Measurements from ENCODE around the gene CACNA1C.
A peak's percentile ranks its signal among the peaks of the same experiment; 100 is the strongest.

The CACNA1C gene

DNA sequence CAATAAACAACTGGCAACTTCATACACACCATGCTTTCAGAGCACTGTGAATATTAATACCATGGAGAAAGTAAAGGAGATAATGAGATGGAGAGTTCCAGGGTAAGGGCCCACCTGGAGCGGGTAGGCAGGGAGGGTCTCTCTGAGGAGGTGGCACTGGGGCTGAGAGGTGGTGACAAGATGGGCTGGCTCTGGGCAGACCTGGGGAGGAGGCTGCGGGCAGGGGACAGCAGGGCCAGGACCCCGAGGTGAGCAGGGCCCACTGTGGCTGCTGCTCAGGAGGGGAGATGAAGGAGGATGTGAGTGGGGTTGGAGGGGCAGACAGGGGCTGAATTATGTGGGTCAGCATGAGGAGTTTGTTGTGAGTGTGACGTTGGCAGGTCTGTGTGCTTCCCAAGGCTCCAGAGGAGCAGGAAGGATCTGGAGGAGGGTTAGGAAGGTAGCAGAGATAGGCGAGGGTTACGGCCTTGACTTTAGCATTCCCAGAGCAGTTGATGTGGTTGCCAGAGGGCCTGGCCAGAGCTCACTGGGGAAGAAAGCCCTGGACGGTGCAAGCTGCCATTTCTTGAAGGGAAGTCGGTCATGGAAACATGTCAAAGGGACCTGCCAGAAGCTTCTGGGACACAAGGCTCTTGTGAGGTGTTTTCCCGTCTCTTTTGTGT, 88.2 kb downstream of the CACNA1C start:
- DNase-seq (ENCODE audit: low spot score): no peak

DNA sequence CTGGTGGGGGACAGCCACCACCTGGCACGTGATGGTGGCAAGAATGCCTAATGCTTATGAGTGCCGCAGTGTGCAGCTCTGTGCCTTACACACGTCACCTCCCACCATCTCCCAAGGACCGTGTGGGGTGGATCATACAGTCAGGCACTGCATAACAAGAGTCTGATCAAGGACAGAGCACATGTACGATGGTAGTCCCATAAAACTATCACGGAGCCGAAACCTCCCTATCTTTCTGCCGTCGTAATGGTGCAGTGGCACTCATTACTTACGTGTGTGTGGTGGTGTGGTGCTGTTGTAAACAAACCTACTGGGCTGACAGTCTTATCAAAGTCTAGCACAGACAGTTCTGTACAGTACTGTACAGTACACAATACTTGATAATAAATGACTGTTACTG, 89.3 kb downstream of the CACNA1C start:
- no peak for DNase-seq (ENCODE audit: low spot score)

DNA sequence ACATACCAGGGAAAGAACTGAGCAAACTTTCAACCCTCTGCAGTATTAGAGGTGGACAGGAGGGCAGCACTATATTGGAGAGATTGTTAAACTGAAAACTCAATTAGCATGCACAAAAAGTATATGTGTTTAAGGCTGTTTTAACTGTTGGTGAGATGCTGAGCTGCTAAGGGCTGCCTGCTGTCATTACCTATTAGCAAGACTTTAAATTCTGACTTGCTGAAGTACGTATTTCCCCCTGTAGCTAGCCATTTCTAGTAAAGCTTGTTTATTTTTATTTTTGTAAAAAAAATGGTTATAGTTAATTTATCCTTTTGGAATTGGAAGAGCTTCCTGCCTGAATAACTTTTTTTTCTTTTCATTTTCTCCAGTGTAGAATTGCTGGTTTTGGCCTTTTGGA, 92.2 kb downstream of the CACNA1C start:
- DNase-seq (ENCODE audit: low spot score): no peak

DNA sequence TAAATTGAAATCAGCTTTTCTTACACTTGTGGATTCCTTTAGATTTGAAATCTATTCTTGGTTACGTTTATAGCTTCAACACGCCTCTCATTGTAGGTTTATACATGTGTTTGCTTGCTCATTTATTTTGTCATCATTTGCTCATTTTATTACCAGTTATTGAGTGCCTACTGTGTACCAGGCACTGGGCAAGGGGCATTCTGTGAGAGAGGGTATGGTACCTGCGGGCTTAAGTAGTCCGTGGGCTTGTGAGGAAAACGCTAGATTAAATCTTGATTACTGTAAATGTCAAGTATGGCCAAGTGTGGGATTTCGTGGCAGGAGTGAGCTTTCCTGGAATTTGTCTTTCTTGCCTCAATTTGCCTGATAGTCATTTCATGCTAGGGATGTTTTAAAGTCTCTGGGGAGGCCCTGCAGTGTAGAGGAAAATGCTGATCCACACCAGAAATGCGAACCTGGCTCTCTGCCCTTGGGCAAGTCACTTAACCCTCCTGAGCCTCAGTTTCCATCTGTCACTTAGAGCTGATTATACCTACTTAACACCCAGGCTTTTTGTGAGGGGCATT, 92.7 kb downstream of the CACNA1C start:
- no peak for DNase-seq (ENCODE audit: low spot score)

DNA sequence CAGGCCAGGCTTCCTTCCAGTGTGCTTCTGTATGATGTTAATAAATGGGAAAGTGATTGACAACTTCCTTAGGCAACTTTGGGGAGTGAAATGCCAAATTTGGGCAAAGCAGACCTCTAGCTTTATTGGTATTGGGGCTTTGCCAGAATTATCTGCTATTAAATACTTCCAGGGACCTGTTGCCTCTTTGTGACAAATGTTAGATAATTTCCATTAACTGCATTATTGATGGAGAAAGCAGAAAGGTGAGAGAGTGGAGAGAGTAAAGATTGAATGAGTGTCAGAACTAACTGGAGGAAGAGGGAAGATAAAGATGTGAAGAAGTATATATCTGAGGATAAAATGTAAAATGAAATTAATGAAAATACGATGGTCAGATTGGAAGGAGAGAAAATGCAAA, 94.5 kb downstream of the CACNA1C start:
- DNase-seq (ENCODE audit: low spot score): no peak

DNA sequence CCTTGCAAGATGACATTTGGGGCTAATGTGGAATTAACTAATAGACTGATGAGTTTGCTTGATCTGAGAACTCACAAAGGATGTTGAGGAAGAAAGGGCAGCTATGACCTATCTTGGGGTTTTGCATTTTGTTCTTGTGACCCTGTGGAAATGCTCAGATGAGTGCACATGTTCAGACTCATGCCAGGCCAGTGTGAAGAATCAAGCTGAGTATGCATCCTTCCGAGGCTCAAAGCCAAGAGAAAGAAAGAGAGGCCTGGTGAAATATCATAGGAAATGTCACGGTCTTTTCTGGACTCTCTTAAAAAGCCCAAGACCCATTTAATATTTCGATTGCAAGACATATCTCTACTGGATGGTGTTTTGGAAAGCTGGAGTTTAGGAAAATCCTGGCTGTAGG, 96.3 kb downstream of the CACNA1C start:
- no peak for DNase-seq (ENCODE audit: low spot score)

DNA sequence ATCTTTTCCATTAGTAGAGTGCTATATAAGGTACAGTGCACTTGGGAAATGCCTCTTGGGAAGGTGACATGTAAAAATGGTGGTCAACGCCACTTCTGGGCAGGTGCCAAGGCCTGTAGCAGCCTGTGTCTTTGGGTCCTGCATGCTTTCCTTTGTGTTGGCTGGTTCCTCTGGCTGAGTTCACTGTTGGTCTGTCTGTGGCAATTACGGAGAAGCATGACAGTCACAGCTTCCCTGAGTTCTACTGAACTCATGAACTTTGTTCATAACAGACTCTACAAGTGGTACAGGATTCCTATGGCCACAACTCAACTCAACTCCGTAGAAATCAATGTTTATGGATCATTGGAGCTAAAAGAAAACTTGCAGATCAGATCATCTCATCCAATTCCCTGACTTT, 98.0 kb downstream of the CACNA1C start:
- no peak for DNase-seq (ENCODE audit: low spot score)

DNA sequence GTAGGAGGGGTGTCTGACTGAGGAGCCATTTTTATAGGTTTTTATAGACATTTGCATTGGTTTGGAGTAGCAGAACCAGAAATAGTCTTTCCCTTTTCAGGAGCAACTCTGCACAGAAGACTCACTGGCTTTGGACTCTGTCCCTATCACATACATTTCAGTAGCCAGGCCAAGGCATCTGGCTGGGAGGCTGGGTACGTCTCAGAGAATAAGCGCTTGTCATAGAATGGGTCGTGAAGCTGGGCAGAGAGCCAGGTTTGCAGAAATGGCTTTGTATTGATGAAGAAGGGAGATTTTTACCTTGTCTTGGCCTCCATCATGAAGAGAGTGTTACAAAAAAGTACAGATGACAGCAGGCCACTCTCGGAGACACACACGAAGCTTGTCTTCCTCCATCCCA, 98.6 kb downstream of the CACNA1C start:
- DNase-seq (ENCODE audit: low spot score): no peak

DNA sequence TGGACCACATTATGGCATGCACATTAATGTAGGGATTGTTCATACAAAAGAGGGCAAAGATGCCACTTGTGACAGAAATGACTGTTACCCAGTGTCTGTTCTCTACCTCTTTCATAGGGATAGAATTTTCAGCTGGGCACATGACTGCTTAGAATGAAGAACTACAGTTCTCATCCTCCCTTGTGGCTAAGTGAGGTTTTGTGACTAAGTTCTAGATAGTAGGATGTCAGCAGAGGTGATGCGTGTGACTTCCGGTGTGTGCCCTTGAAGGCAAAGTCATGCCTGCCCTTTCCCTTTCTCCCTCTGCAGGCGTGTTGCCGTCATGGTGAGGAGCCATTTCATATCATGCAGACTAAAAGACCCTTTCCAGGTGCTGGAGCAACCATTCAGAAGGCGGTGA, 99.3 kb downstream of the CACNA1C start:
- peak; percentile 56 for DNase-seq (ENCODE audit: low spot score)

DNA sequence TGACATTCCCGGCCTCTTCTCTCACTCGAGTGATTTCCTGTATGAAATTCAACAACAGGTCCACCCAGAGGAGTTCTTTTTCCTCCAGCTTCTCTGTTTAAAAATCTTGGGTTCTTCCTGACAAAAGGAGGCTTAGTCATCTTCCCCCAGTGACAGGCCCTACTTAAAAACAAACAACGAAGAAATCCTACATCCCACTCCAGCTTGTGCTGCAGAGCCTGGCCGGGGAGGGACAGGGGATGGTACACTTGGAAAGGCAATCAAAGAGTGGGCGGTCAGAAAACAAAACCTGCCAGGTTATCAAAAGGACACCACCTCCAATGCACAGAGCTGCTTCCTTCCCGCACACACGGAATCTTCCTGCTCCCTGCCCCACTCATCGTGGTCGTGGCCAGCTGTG, 101.3 kb downstream of the CACNA1C start:
- no peak for DNase-seq (ENCODE audit: low spot score)

DNA sequence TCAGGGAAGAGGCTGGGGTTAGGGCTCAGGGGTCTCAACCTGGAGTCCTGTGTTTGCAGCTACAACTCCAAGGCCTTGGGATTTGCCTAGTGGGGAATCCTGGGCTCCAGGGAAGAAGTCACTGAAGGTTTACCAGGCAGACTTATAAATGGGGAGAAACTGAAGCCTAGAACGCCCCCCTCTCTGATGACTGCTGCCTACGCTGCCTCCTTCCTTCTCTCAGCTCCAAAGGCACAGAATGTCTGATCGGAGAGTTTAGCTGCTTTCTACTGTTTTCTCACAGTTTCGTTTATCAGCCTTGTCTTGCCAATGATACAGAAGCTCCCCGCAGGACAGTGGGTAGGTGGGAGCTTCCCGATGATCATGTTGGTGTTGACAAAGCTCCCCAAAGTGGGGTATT, 101.7 kb downstream of the CACNA1C start:
- DNase-seq (ENCODE audit: low spot score): no peak

DNA sequence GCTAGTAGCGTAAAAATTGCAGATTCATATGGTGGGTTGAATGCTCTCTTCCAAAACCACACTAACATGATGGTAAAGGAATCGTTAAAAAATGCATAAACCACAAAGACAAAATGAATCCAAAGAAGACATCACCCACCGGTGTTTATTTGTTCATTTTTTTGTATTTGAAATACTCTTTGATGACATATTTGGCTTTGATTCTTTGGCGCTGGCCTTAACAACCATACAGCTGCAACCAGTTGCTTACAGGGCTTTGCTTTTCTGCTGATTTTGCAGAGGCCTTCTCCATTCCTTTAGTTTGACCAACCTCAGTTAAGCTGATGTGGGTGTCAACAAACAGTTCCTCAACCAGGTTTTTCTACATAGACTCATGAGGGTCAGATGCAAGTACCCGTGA, 103.5 kb downstream of the CACNA1C start:
- DNase-seq (ENCODE audit: low spot score): no peak

DNA sequence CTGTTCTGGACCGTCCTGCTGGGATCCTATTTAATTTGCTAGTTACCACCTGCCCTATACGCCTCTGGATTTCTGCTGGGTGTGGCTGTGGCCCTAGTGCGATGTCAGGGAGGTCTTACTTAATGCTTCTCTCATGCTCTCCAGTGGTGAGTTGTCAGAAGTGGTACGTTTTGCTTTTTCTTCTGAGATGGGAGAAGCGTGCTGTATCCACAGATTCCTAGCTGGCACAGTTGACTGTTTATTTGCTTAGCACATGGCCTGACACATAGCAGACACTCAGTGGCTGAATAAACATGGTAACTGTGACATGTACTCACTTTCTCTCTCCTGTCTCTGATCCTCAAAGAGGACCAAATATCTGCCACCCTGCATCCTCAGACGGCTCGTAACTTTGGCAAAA, 107.3 kb downstream of the CACNA1C start:
- no peak for DNase-seq (ENCODE audit: low spot score)

DNA sequence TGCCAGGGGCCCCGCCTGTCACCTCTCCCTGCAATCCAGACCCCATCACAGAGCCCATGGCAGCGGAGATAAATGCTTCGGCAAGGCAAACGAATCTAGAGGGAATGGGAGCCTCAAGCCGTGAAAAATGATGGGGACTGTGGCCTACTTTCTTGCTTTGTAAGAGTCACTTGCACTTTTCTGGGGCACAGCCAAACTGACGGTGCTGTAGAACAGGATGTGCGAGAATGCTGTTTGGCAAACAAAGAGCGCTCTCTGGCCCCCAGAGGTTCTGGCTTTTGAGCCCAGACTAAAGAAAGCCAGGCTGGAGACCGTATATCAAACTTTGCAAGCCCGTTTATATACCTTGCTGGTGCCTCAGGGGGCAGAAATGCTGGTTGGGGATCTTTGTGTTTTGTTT, 108.7 kb downstream of the CACNA1C start:
- no peak for DNase-seq (ENCODE audit: low spot score)

DNA sequence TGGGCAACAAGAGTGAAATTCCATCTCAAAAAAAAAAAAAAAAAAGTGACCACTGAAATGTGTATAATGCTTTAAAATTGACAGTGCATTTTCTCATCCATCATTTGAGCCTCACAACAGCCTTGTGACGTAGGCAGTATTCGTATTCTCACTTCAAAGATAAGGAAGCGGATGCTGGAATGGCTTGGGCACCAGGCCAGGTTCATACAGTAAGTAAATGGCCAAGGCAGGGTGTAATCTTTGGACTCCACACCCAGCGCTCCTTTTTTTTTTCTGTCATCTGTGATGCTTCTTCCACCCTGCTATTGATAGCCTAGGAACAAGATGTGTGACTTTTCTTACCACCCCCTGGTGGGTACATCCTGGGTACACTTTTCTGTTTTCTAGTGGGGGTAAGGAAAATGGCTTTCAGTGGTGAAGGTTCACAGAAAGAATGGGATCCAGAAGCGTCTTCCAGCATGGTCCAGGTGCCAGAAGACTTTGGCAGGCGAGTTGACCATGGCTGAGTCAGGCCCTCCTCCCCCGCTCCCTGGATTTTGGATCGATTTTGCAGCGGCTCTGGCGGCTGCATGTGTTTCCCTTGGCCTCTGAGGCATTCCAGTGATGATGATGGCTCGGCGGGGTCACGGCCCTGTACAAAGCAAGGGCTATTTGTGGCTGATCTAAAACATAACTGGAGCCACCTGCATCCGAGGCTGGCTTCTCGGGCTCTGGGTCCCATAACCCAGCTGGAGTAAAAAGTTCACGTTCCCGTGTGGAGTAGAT, 110.6 kb downstream of the CACNA1C start:
- DNase-seq (ENCODE audit: low spot score): no peak

DNA sequence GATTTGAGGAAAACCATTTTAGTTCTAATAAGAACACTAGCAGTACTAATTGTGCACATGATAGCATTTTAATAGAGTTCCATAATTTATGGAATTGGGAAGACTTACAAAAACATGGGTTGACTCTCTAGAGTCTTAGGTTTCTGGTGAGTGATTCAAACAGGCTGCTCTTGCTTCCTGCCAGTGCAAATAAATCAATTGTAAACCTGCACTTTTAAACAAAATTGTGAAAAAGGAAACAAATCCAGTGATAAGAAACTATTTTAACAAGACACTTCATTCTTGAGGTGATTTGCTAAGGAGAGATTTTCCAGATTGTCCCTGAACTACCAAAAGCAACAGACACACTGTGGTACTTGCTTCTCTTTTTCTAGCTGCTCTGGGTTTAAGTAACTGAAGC, 112.2 kb downstream of the CACNA1C start:
- no peak for DNase-seq (ENCODE audit: low spot score)

DNA sequence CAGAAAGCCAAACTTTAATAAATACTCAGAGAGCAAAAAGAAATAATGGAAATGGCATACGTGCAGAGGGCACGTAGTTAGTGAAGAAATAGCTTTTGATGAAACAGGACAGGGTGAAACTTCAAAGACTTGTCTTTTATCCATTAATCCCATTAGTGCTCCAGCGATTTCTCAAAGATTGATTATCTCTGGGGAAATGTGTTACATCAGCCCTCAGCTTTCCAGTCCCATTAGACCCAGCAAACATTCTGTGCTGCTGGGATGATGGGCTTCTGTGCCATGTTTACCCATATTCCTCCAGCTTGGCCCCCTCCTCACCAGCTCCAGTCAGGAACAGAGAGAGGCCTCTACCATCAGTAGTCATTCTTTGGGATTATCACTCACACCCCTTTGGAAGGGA, 113.1 kb downstream of the CACNA1C start:
- no peak for DNase-seq (ENCODE audit: low spot score)

DNA sequence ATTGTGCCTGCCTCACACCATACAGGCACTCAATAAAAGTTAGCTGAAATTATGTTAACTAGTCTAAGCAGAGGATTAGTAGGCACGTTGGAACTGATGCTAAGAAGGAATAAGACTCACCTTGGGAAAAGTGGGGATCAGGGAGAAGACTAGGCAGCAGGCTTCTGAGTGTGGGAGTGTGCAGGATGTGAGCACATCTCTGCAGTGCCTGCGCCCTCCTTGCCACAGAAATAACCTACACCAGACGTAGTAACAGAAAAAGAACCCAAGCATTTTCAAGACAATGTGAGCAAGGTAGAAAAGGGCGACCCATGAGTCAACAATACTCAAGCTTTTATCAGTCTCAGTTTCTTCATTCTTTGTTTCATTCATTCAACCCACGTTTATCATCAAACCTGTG, 113.9 kb downstream of the CACNA1C start:
- DNase-seq (ENCODE audit: low spot score): no peak

DNA sequence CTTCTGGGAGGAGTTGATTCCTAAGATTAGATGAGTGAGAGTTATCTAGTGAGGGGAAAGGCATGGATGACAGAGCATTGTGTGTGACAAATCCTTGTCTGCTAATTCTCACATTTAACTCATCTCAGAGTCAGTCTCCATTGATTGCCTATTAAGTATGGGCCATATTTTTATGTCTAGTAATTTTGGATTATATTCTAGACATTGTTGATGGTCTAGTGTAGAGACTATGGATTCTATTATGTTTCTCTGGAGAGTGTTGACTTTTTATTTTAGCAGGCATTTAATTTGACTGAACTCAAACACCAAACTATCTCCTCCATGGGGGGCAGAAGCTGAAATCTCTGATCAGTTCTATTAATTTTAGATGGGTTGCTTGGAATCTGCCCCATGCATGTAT, 114.4 kb downstream of the CACNA1C start:
- DNase-seq (ENCODE audit: low spot score): no peak

DNA sequence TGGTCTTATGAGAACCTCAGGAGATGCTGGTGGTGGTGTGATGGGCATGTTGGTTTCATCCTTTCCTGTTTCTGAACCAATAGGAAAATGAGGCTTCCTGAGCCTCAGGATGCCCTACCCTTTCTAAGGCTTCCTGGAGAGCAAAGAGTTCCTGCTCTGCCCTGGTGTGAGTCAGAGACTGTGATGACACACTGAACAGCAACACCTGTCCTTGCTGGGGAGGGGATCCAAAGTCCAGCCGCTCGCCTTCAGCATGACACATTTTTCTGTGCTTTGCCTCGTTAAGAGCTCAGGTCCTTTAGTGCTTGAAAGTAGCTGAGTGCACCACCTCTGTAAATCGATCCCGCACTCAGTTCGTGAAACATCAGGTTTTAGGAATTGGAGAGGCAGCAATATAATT, 116.0 kb downstream of the CACNA1C start:
- DNase-seq (ENCODE audit: low spot score): no peak

DNA sequence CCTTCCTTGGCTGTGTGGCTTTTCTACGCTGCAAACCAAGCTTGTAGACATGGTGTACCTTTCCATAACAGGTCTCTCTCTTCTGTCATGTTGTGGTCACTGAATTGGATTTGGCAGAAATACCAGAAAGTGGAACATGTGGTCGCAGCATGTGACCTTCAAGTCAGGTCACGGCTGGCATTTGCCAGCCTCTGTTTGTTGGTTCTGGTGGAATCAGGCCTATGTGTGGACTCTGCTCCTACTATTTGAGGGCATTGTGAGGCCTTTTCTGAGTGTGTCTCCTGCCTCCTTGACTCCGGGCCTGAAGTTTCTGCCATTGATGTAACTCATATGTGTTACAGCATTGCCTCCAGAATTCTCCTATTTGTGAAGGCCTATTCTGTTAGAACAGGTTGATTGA, 116.7 kb downstream of the CACNA1C start:
- no peak for DNase-seq (ENCODE audit: low spot score)

DNA sequence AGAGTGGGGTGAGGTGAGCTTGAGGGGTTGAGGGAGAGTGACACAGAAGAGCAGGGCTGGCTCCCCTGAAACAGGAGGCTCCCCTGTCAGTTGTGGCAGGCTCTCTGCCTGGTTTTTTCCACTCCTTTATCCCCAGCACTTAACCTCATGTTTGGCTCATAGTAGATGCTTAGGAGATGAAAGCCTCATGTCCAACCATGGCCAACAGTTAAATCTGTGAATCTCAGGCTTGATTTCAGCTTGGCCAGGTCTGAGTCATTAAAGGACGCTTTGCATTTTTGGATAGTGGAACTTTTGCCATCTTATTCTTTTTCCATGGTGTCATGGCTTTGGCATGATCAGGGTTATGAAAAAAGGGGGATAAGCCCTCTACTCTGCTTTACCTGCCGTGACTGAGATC, 117.2 kb downstream of the CACNA1C start:
- DNase-seq (ENCODE audit: low spot score): no peak

DNA sequence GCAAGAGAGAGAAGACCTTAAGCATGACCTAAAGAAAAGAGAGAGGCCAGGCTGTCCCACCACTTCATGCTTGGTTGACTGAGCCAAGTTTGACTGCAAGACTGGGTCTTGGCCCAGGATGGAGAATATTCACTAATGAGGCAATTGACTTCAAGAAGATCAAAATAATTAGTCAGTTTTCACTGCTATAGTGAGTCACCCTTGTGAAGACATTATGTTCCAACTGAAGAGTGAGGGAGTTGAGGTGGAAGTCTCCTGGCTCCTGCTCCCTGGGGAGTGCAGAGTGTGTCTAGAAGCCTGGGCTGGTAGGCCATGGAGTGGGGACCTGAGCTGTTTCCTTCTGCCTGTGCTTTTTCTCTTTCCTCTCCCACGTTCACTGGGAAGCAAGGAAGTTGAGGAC, 117.6 kb downstream of the CACNA1C start:
- no peak for DNase-seq (ENCODE audit: low spot score)
